Measurements from ENCODE around the gene PRSS3.
"Not testable (repeated sequence)": the region's sequence is repeated elsewhere in the genome, so short reads cannot be mapped to it uniquely, and the experiment has no call there.

Gene PRSS3

DNA sequence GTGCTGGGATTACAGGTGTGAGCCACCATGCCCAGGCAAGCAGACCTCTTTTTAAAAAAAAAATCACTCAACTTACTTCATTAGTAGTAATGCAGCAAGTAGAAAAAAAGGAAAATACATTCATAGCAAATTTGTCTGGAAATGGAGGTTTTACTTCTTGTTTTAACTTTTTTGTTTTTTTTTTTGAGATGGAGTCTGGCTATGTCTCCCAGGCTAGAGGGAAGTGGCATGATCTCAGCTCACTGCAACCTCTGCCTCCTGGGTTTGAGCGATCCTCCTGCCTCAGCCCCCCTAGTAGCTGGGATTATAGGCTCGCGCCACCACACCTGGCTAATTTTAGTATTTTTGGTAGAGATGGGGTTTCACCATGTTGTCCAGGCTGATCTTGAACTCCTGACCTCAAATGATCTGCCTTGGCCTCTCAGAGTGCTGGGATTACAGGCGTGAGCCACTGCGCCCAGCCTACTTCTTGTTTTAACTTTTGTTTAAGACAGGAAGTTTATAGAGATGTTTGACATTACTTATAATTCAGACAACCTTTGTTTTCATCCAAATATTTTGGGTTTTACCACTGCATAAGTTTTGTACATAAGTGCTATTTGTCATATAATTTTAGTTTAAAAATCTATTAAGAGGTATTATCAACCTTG lies 48.1 kb downstream of the PRSS3 start:
- Histone ChIP-seq H3K4me3 (ENCODE audit: extremely low read depth, insufficient read depth, low read length, poor library complexity, severe bottlenecking) (no peak overlapping the region), H3K4me1 (ENCODE audit: control insufficient read depth, insufficient read depth, low read length, poor library complexity, severe bottlenecking) (peaks cover 3% of the 10 kb centered on the region), H3K27ac (ENCODE audit: low read depth, low read length, severe bottlenecking) (no peak overlapping the region), H3K36me3 (ENCODE audit: control insufficient read depth, insufficient read depth, low read length) (peaks cover 21% of the 10 kb centered on the region), H3K9me3 (ENCODE audit: control insufficient read depth, low read length) (no peaks in the 10 kb centered on the region)
- 100% methylated on average over 1 to 2 of the region's 5 CpGs for WGBS, 2 experiments (ENCODE audit: insufficient coverage in 2 of 2)

DNA sequence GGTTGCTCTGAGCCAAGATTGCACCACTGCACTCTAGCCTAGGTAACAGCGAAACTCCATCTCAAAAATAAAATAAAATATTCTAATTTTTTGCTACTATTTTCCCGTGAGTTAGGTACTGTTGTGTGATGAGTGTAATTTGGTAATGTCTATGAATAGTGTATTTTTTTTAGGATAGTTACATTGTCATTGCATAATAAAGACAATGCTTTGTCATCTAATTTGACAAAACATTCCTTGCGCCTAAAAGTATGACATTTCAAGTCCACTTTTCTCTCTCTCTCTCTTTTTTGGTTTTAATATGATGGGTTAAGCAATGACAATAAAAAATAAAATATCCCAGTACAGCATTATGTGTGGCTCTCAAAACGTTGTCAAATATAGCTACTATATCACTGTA lies 50.9 kb downstream of the PRSS3 start:
- Histone ChIP-seq H3K4me1 (ENCODE audit: control insufficient read depth, insufficient read depth, low read length, poor library complexity, severe bottlenecking) (no peaks in the 10 kb centered on the region), H3K27ac (ENCODE audit: low read depth, low read length, severe bottlenecking) (no peak overlapping the region), H3K36me3 (ENCODE audit: control insufficient read depth, insufficient read depth, low read length) (peaks cover 19% of the 10 kb centered on the region), H3K4me3 (ENCODE audit: extremely low read depth, insufficient read depth, low read length, poor library complexity, severe bottlenecking) (no peak overlapping the region), H3K9me3 (ENCODE audit: control insufficient read depth, low read length) (no peaks in the 10 kb centered on the region)
- WGBS, 2 experiments (ENCODE audit: insufficient coverage in 2 of 2): no CpG with 5 or more reads among the region's 4 CpGs

DNA sequence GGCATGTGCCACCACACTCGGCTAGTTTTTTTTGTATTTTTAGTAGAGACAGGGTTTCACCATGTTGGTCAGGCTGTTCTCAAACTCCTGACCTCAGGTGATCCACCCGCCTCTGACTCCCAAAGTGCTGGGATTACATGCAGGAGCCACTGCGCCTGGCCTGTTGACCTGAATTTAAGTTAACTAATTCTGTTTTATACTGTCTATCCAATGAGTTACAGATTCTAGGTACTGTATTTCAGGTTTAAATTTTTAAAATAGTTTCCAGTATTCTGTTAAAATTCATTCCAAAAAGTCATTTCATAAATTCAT lies 52.5 kb downstream of the PRSS3 start:
- H3K4me3 ChIP-seq (ENCODE audit: extremely low read depth, insufficient read depth, low read length, poor library complexity, severe bottlenecking); H3K4me1 ChIP-seq (ENCODE audit: control insufficient read depth, insufficient read depth, low read length, poor library complexity, severe bottlenecking); H3K9me3 ChIP-seq (ENCODE audit: control insufficient read depth, low read length); H3K27ac ChIP-seq (ENCODE audit: low read depth, low read length, severe bottlenecking): not testable (repeated sequence)
- WGBS, 2 experiments (ENCODE audit: insufficient coverage in 2 of 2): 100% methylated on average over 2 of the region's 3 CpGs; no CpG with 5 or more reads in 1 of the 2 experiments
- peaks cover 19% of the 10 kb centered on the region for H3K36me3 ChIP-seq (ENCODE audit: control insufficient read depth, insufficient read depth, low read length)

Data from mesodermal cell (in vitro differentiated cells).